T-helper 2 cell (primary cell): ENCODE data around the gene BBS12.
"Not testable (repeated sequence)": the region's sequence is repeated elsewhere in the genome, so short reads cannot be mapped to it uniquely, and the experiment has no call there.

Source experiments
- DNase-seq, 5 experiments: peaks; one replicate each; pipeline versions ENCODE4 v3.0.0 to v3.0.0-alpha.2; 2012 to 2022

The BBS12 gene

GRCh38 chr4:122765692-122766352 is 33.3 kb downstream of the BBS12 start:
- DNase-seq, result no peak

GRCh38 chr4:122766353-122766705 is 33.8 kb downstream of the BBS12 start:
- DNase-seq, result no peak

GRCh38 chr4:122766950-122767349 is 34.4 kb downstream of the BBS12 start:
- DNase-seq, result no peak

GRCh38 chr4:122771724-122772123 is 39.2 kb downstream of the BBS12 start:
- DNase-seq, result no peak

GRCh38 chr4:122772311-122772710 is 39.8 kb downstream of the BBS12 start:
- no peak for DNase-seq

- no peak for DNase-seq
These were observed 40.5 kb downstream of the BBS12 start for GRCh38 chr4:122772986-122773385.

- DNase-seq, result no peak
These were observed 42.5 kb downstream of the BBS12 start for GRCh38 chr4:122775039-122775438.

GRCh38 chr4:122775987-122776836 is 43.7 kb downstream of the BBS12 start:
- DNase-seq, result no peak

GRCh38 chr4:122776916-122777315 is 44.4 kb downstream of the BBS12 start:
- no peak for DNase-seq

- DNase-seq, result no peak
These were observed 45.6 kb downstream of the BBS12 start for GRCh38 chr4:122777846-122778673.

- DNase-seq, result no peak
These were observed 49.0 kb downstream of the BBS12 start for GRCh38 chr4:122781486-122781885.

- no peak for DNase-seq
These were observed 51.1 kb downstream of the BBS12 start for GRCh38 chr4:122783301-122784215.

- DNase-seq, result no peak
These were observed 51.8 kb downstream of the BBS12 start for GRCh38 chr4:122784261-122784660.

- DNase-seq, result no peak
These were observed 52.6 kb downstream of the BBS12 start for GRCh38 chr4:122785099-122785498.

- peak in 1 of 5 experiments; percentile 26 for DNase-seq
These were observed 53.8 kb downstream of the BBS12 start for GRCh38 chr4:122786296-122786695.

- DNase-seq, result not testable (repeated sequence)
These were observed 54.4 kb downstream of the BBS12 start for GRCh38 chr4:122786920-122787319.

GRCh38 chr4:122787940-122788339 is 55.4 kb downstream of the BBS12 start:
- DNase-seq, result no peak

GRCh38 chr4:122788935-122789334 is 56.4 kb downstream of the BBS12 start:
- no peak for DNase-seq

GRCh38 chr4:122793811-122794210 is 61.3 kb downstream of the BBS12 start:
- DNase-seq, result no peak
